HG03469 (cell line): ENCODE data around the gene LAMC3.

ENCODE experiments used
- ATAC-seq: cut with Tn5 transposase; IDR thresholded peaks from one replicate; pipeline ENCODE4 v1.9.1; 2021; ENCODE audit warnings: mild to moderate bottlenecking, moderate library complexity, moderate number of reproducible peaks; ENCODE audit not compliant: unreplicated experiment

LAMC3 gene

GRCh38 chr9:131008909-131009618, at the start of gene LAMC3:
Gene LAMC3, plus strand, starts transcription at chr9:131009174. Its CDS starts 41 bp downstream, at chr9:131009215.
- no peak for ATAC-seq

- ATAC-seq, result no peak
Measured at GRCh38 chr9:130959809-130960334, 49.1 kb upstream of the LAMC3 start.

- no peak for ATAC-seq
Measured at GRCh38 chr9:130960522-130961378, 48.2 kb upstream of the LAMC3 start.

GRCh38 chr9:130961511-130962300, 47.3 kb upstream of the LAMC3 start:
- ATAC-seq, result no peak

GRCh38 chr9:130962418-130963316, 46.3 kb upstream of the LAMC3 start:
- ATAC-seq, result no peak

- ATAC-seq, result no peak
Measured at GRCh38 chr9:130963337-130963908, 45.6 kb upstream of the LAMC3 start.

- no peak for ATAC-seq
Measured at GRCh38 chr9:130963916-130964315, 45.1 kb upstream of the LAMC3 start.

GRCh38 chr9:130965680-130966079, 43.3 kb upstream of the LAMC3 start:
- ATAC-seq, result no peak

- no peak for ATAC-seq
Measured at GRCh38 chr9:130970052-130970451, 38.9 kb upstream of the LAMC3 start.

- no peak for ATAC-seq
Measured at GRCh38 chr9:130970855-130971254, 38.1 kb upstream of the LAMC3 start.

- no peak for ATAC-seq
Measured at GRCh38 chr9:130971294-130971849, 37.6 kb upstream of the LAMC3 start.

GRCh38 chr9:130972277-130972956, 36.6 kb upstream of the LAMC3 start:
- ATAC-seq, result no peak

GRCh38 chr9:130972957-130973685, 35.9 kb upstream of the LAMC3 start:
- ATAC-seq, result no peak

GRCh38 chr9:130973686-130974281, 35.2 kb upstream of the LAMC3 start:
- no peak for ATAC-seq

GRCh38 chr9:130974697-130975096, 34.3 kb upstream of the LAMC3 start:
- no peak for ATAC-seq

GRCh38 chr9:130975156-130975555, 33.8 kb upstream of the LAMC3 start:
- no peak for ATAC-seq

GRCh38 chr9:130975932-130976841, 32.8 kb upstream of the LAMC3 start:
- ATAC-seq, result no peak
